ENCODE data around the gene ADI1.
"Not testable (repeated sequence)": the region's sequence is repeated elsewhere in the genome, so short reads cannot be mapped to it uniquely, and the experiment has no call there.

The ADI1 gene

DNA sequence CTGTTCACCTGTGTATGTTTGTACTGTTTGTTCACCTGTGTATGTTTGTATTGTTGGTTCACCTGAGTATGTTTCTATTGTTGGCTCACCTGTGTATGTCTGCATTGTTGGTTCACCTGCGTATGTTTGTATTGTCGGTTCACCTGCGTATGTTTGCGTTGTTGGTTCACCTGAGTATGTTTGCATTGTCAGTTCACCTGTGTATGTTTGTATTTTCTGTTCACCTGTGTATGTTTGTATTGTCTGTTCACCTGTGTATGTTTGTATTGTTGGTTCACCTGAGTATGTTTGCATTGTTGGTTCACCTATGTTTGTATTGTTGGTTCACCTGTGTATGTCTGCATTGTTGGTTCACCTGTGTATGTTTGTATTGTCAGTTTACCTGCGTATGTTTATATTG, 14.6 kb downstream of the ADI1 start:
- POLR2A ChIA-PET, result no interaction called here
- no peak for TF ChIP-seq FOXK2 (IDR thresholded peaks at IDR 0.05)
- TF ChIP-seq CTBP1 (IDR thresholded peaks at IDR 0.05; ENCODE audit: borderline replicate concordance), result no peak
- no peak for TF ChIP-seq FOXA1 (IDR thresholded peaks at IDR 0.05)
- no peak for TF ChIP-seq ELF4 (IDR thresholded peaks at IDR 0.05)
- no peak for TF ChIP-seq SP1 (IDR thresholded peaks at IDR 0.05)
- TF ChIP-seq FOXM1 (IDR thresholded peaks at IDR 0.05; ENCODE audit: borderline replicate concordance), result no peak
- no peak for TF ChIP-seq ZNF384 (IDR thresholded peaks at IDR 0.05)
- TF ChIP-seq BHLHE40 (IDR thresholded peaks at IDR 0.05; ENCODE audit: borderline replicate concordance), result no peak
- TF ChIP-seq ARNT (IDR thresholded peaks at IDR 0.05), result no peak
- TF ChIP-seq SUZ12 (IDR thresholded peaks at IDR 0.05), result no peak
- TF ChIP-seq L3MBTL2 (conservative IDR thresholded peaks at IDR 0.05), result no peak
- TF ChIP-seq HDGF (IDR thresholded peaks at IDR 0.05; ENCODE audit: borderline replicate concordance), result no peak
- no peak for TF ChIP-seq TARDBP (IDR thresholded peaks at IDR 0.05)
- no peak for TF ChIP-seq LEF1 (IDR thresholded peaks at IDR 0.05; ENCODE audit: borderline replicate concordance)
- TF ChIP-seq PKNOX1 (IDR thresholded peaks at IDR 0.05), result no peak
- no peak for TF ChIP-seq NFRKB (IDR thresholded peaks at IDR 0.05)
- CTCF ChIA-PET, result no interaction called here
- no peak for DNase-seq (ENCODE audit: extremely low spot score)

- ChIA-PET CTCF (no interaction called here), POLR2A (no interaction called here)
- DNase-seq (ENCODE audit: extremely low spot score), result no peak
- TF ChIP-seq BHLHE40 (IDR thresholded peaks at IDR 0.05; ENCODE audit: borderline replicate concordance) (no peak), SP1 (IDR thresholded peaks at IDR 0.05) (no peak), LEF1 (IDR thresholded peaks at IDR 0.05; ENCODE audit: borderline replicate concordance) (no peak), CTBP1 (IDR thresholded peaks at IDR 0.05; ENCODE audit: borderline replicate concordance) (no peak), SUZ12 (IDR thresholded peaks at IDR 0.05) (no peak), L3MBTL2 (conservative IDR thresholded peaks at IDR 0.05) (no peak), FOXA1 (IDR thresholded peaks at IDR 0.05) (no peak), FOXM1 (IDR thresholded peaks at IDR 0.05; ENCODE audit: borderline replicate concordance) (no peak)
Observed at GRCh38 chr2:3503483-3503882, 15.8 kb downstream of the ADI1 start.

GRCh38 chr2:3503046-3503445, 16.3 kb downstream of the ADI1 start:
- CTCF ChIA-PET, result no interaction called here
- POLR2A ChIA-PET, result no interaction called here
- no peak for DNase-seq (ENCODE audit: extremely low spot score)
- no peak for TF ChIP-seq NFRKB (IDR thresholded peaks at IDR 0.05)
- TF ChIP-seq L3MBTL2 (conservative IDR thresholded peaks at IDR 0.05), result no peak
- TF ChIP-seq PKNOX1 (IDR thresholded peaks at IDR 0.05), result no peak
- no peak for TF ChIP-seq FOXK2 (IDR thresholded peaks at IDR 0.05)
- TF ChIP-seq FOXA1 (IDR thresholded peaks at IDR 0.05), result no peak
- no peak for TF ChIP-seq LEF1 (IDR thresholded peaks at IDR 0.05; ENCODE audit: borderline replicate concordance)
- no peak for TF ChIP-seq CTBP1 (IDR thresholded peaks at IDR 0.05; ENCODE audit: borderline replicate concordance)
- no peak for TF ChIP-seq ZNF384 (IDR thresholded peaks at IDR 0.05)
- no peak for TF ChIP-seq BHLHE40 (IDR thresholded peaks at IDR 0.05; ENCODE audit: borderline replicate concordance)
- no peak for TF ChIP-seq ELF4 (IDR thresholded peaks at IDR 0.05)
- no peak for TF ChIP-seq FOXM1 (IDR thresholded peaks at IDR 0.05; ENCODE audit: borderline replicate concordance)
- TF ChIP-seq ARNT (IDR thresholded peaks at IDR 0.05), result no peak
- no peak for TF ChIP-seq TARDBP (IDR thresholded peaks at IDR 0.05)
- no peak for TF ChIP-seq SUZ12 (IDR thresholded peaks at IDR 0.05)
- TF ChIP-seq SP1 (IDR thresholded peaks at IDR 0.05), result no peak
- no peak for TF ChIP-seq HDGF (IDR thresholded peaks at IDR 0.05; ENCODE audit: borderline replicate concordance)

GRCh38 chr2:3500326-3500899, 18.9 kb downstream of the ADI1 start:
- TF ChIP-seq HDGF (IDR thresholded peaks at IDR 0.05; ENCODE audit: borderline replicate concordance) (no peak), ELF4 (IDR thresholded peaks at IDR 0.05) (no peak)
- DNase-seq (ENCODE audit: extremely low spot score), result no peak
- CTCF ChIA-PET, result no interaction called here
- POLR2A ChIA-PET, result no interaction called here

DNA sequence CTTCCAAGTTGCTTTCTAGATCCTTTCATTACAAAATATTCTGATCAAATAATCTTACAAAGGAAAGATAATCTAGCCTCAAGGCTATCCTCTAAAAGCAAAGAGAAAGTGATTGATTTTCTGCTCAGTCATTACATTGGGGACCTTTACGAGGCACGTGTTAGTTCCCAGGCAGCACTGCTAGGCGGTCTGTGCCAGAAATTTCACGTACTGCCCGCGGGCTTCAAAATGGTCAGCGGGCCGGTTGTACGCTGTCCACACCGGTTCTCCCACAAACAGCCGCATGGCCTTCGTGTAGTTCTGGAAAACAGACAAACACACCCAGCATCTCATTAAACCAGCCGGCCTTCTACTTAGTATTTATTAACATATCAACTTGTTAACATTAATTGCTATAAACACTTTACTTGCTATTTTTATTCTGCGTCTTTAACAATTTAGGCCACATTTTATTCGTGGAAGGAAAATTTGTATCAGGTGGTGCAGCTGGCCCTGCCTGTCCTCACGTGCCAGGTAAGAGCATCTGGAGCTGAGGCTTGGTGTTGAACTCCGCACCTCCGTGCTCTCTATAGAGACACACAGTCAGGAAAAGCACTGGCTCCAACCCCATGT, 20.4 kb downstream of the ADI1 start:
- POLR2A ChIA-PET, result no interaction called here
- DNase-seq (ENCODE audit: extremely low spot score), result no peak
- CTCF ChIA-PET, result no interaction called here
- no peak for TF ChIP-seq NFRKB (IDR thresholded peaks at IDR 0.05)
- TF ChIP-seq ELF4 (IDR thresholded peaks at IDR 0.05), result no peak
- no peak for TF ChIP-seq SUZ12 (IDR thresholded peaks at IDR 0.05)
- TF ChIP-seq TARDBP (IDR thresholded peaks at IDR 0.05), result no peak
- no peak for TF ChIP-seq FOXM1 (IDR thresholded peaks at IDR 0.05; ENCODE audit: borderline replicate concordance)
- no peak for TF ChIP-seq PKNOX1 (IDR thresholded peaks at IDR 0.05)
- no peak for TF ChIP-seq CTBP1 (IDR thresholded peaks at IDR 0.05; ENCODE audit: borderline replicate concordance)
- no peak for TF ChIP-seq L3MBTL2 (conservative IDR thresholded peaks at IDR 0.05)

GRCh38 chr2:3496708-3497080, 22.6 kb downstream of the ADI1 start:
- CTCF ChIA-PET, result interaction anchor here (0.7 kb wide), 1 partner anchor 124 kb away, joined by 3 read pairs; no protein-coding TSS in a partner anchor
- POLR2A ChIA-PET; DNase-seq (ENCODE audit: extremely low spot score): not testable (repeated sequence)
